HG03460 (cell line): Measurements from ENCODE around the gene PPIL6.
A peak's percentile ranks its signal among the peaks of the same experiment; 100 is the strongest.

Source experiments
- ATAC-seq: cut with Tn5 transposase; IDR thresholded peaks from one replicate; pipeline ENCODE4 v1.9.1; 2021; ENCODE audit not compliant: unreplicated experiment

PPIL6 gene

GRCh38 chr6:109440331-109441068, at the start of gene PPIL6, which contains the start of gene SMPD2:
TSS of gene PPIL6 (minus strand) at chr6:109440628. CDS start at chr6:109440590, 38 bp downstream.
TSS of gene SMPD2 (plus strand) at chr6:109440724. CDS start at chr6:109441122, 398 bp downstream.
- ATAC-seq: peak; percentile 84

- ATAC-seq: no peak
Measured at GRCh38 chr6:109488001-109488400, 47.6 kb upstream of the PPIL6 start.

GRCh38 chr6:109486068-109486467, 45.6 kb upstream of the PPIL6 start:
- no peak for ATAC-seq

GRCh38 chr6:109485266-109485935, 45.0 kb upstream of the PPIL6 start:
- ATAC-seq: no peak

GRCh38 chr6:109484122-109484521, 43.7 kb upstream of the PPIL6 start:
- no peak for ATAC-seq

- peak; percentile 8 for ATAC-seq
Measured at GRCh38 chr6:109483735-109484057, 43.3 kb upstream of the PPIL6 start.

GRCh38 chr6:109482905-109483734, 42.7 kb upstream of the PPIL6 start, which contains the start of gene ZBTB24:
TSS of gene ZBTB24 (minus strand) at chr6:109483219. CDS start at chr6:109482026, 1,193 bp downstream.
- ATAC-seq: peak; percentile 89

GRCh38 chr6:109480993-109481480, 40.6 kb upstream of the PPIL6 start:
- ATAC-seq: no peak

GRCh38 chr6:109478841-109479624, 38.6 kb upstream of the PPIL6 start:
- ATAC-seq: no peak

GRCh38 chr6:109478222-109478805, 37.9 kb upstream of the PPIL6 start:
- ATAC-seq: no peak

GRCh38 chr6:109477725-109478124, 37.3 kb upstream of the PPIL6 start:
- peak; percentile 75 for ATAC-seq

- no peak for ATAC-seq
Measured at GRCh38 chr6:109477184-109477583, 36.8 kb upstream of the PPIL6 start.

GRCh38 chr6:109475625-109476024, 35.2 kb upstream of the PPIL6 start:
- no peak for ATAC-seq

- ATAC-seq: no peak
Measured at GRCh38 chr6:109474995-109475394, 34.6 kb upstream of the PPIL6 start.

- no peak for ATAC-seq
Measured at GRCh38 chr6:109473120-109473519, 32.7 kb upstream of the PPIL6 start.

GRCh38 chr6:109472132-109472995, 31.9 kb upstream of the PPIL6 start:
- peak; percentile 65 for ATAC-seq

GRCh38 chr6:109471105-109471810, 30.8 kb upstream of the PPIL6 start:
- no peak for ATAC-seq

GRCh38 chr6:109469591-109470189, 29.3 kb upstream of the PPIL6 start:
- ATAC-seq: no peak
